Loucy (cell line): ENCODE results near the gene SLAMF1.

Experiments
- CTCF ChIP-seq: fragments of 200-600 bp; sonication (generic); conservative IDR thresholded peaks from 2 replicates; pipeline ENCODE4 v1.5.1; 2014; ENCODE audit warnings: mild to moderate bottlenecking, antibody characterized with exemption, low read length
- EZH2phosphoT487 ChIP-seq: fragments of 200-600 bp; IDR thresholded peaks from 2 replicates; pipeline ENCODE4 v1.6.1; 2018; ENCODE audit warnings: antibody characterized with exemption, mild to moderate bottlenecking, moderate library complexity, borderline replicate concordance

GRCh38 chr1:160646711-160647328 lies at the start of gene SLAMF1:
- TF ChIP-seq CTCF, result no peak
- no peak for TF ChIP-seq EZH2phosphoT487
